Hepatocyte (in vitro differentiated cells): ENCODE results near the gene SNTG2.

Source experiments
- EZH2 ChIP-seq: fragments of 200-600 bp; sonication (generic); IDR thresholded peaks from 2 replicates; pipeline ENCODE4 v1.6.1; 2016; ENCODE audit warnings: antibody characterized with exemption, mild to moderate bottlenecking, borderline replicate concordance
- EZH2phosphoT487 ChIP-seq: fragments of 200-600 bp; sonication (generic); IDR thresholded peaks from one replicate; pipeline ENCODE4 v1.6.1; 2018; ENCODE audit warnings: antibody characterized with exemption, mild to moderate bottlenecking, low read depth, moderate library complexity; ENCODE audit not compliant: unreplicated experiment, severe bottlenecking
- TF ChIP-seq, protein P1 (sequence below): fragments of 200-600 bp; sonication (generic); IDR thresholded peaks from 2 replicates; pipeline ENCODE4 v1.5.1; 2016; ENCODE audit warnings: antibody characterized with exemption, mild to moderate bottlenecking; ENCODE audit not compliant: poor library complexity

DNA sequence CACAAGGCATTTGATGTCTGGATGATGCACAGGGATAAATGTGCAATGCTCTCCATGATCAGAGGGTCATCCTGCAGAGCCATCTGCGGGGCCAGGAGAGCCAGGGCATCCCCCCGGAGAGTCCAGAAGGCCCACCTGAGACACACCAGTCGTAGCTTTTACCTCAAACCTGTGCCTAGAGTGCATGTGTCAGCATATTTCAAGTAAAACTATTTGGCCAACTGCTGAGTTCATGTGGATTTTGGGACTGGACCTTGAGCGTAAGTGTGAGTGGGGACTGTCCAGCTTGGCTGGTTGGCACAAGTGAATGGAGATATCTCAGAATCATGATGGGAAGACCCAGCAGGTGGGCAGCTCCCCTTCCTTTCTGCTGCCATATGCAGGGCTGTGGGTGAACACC lies 314.8 kb downstream of the SNTG2 start:
- TF ChIP-seq, protein P1, sequence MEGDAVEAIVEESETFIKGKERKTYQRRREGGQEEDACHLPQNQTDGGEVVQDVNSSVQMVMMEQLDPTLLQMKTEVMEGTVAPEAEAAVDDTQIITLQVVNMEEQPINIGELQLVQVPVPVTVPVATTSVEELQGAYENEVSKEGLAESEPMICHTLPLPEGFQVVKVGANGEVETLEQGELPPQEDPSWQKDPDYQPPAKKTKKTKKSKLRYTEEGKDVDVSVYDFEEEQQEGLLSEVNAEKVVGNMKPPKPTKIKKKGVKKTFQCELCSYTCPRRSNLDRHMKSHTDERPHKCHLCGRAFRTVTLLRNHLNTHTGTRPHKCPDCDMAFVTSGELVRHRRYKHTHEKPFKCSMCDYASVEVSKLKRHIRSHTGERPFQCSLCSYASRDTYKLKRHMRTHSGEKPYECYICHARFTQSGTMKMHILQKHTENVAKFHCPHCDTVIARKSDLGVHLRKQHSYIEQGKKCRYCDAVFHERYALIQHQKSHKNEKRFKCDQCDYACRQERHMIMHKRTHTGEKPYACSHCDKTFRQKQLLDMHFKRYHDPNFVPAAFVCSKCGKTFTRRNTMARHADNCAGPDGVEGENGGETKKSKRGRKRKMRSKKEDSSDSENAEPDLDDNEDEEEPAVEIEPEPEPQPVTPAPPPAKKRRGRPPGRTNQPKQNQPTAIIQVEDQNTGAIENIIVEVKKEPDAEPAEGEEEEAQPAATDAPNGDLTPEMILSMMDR, result no peak
- no peak for TF ChIP-seq EZH2
- TF ChIP-seq EZH2phosphoT487, result no peak
